Nephron (organoid): ENCODE data around the gene CT83.
A peak's percentile ranks its signal among the peaks of the same experiment; 100 is the strongest.

Experiments
- H3K27ac Mint-ChIP-seq, 3 experiments: 2 replicates each; pipeline ENCODE4 v1.8.0; 2020; ENCODE audit warnings: mixed read lengths in 3 of 3, mild to moderate bottlenecking in 2 of 3, moderate library complexity in 1 of 3
- H3K27me3 Mint-ChIP-seq: 2 replicates; pipeline ENCODE4 v1.8.0; 2021; ENCODE audit warnings: low read depth, mild to moderate bottlenecking, moderate library complexity, mixed read lengths
- H3K36me3 Mint-ChIP-seq: 2 replicates; pipeline ENCODE4 v1.8.0; 2020; ENCODE audit warnings: low read depth, mixed read lengths
- H3K4me1 Mint-ChIP-seq: 2 replicates; pipeline ENCODE4 v1.8.0; 2020; ENCODE audit warnings: mixed read lengths
- H3K4me3 Mint-ChIP-seq, 3 experiments: 2 replicates each; pipeline ENCODE4 v1.8.0; 2020; ENCODE audit warnings: mild to moderate bottlenecking in 3 of 3, mixed read lengths in 3 of 3, moderate library complexity in 2 of 3
- H3K9me3 Mint-ChIP-seq: 2 replicates; pipeline ENCODE4 v1.8.0; 2020; ENCODE audit warnings: mixed read lengths
- CTCF ChIP-seq, 3 experiments: fragments of 200-600 bp; sonication (generic); IDR thresholded peaks; one replicate each; pipeline ENCODE4 v1.5.0; 2021; ENCODE audit warnings: antibody characterized with exemption in 3 of 3; ENCODE audit not compliant: unreplicated experiment in 3 of 3

Gene CT83

GRCh38 chrX:116462822-116463221, at the start of gene CT83:
Gene CT83 (minus strand): TSS chrX:116462976. CDS start chrX:116462856, 120 bp downstream.
- peak within 1 kb of the TSS in 1 of 3 experiments; percentile 11 for H3K27ac Mint-ChIP-seq
- no peaks in the 10 kb centered on the region for H3K4me1 Mint-ChIP-seq
- no peaks in the 10 kb centered on the region for H3K9me3 Mint-ChIP-seq
- no peaks in the 10 kb centered on the region for H3K36me3 Mint-ChIP-seq
- H3K27me3 Mint-ChIP-seq: no peaks in the 10 kb centered on the region
- TF ChIP-seq CTCF (IDR thresholded peaks at IDR 0.05; ENCODE audit: unreplicated experiment in 3 of 3): no peak
- no peak within 1 kb of the TSS for H3K4me3 Mint-ChIP-seq

- Mint-ChIP-seq H3K4me3 (no peak overlapping the region), H3K27ac (no peak overlapping the region), H3K36me3 (no peaks in the 10 kb centered on the region), H3K9me3 (no peaks in the 10 kb centered on the region), H3K4me1 (no peaks in the 10 kb centered on the region), H3K27me3 (no peaks in the 10 kb centered on the region)
- no peak for TF ChIP-seq CTCF (IDR thresholded peaks at IDR 0.05; ENCODE audit: unreplicated experiment in 3 of 3)
Observed at GRCh38 chrX:116499780-116500179, 37.0 kb upstream of the CT83 start.

GRCh38 chrX:116493271-116493670, 30.5 kb upstream of the CT83 start:
- Mint-ChIP-seq H3K9me3 (no peaks in the 10 kb centered on the region), H3K27ac (no peak overlapping the region)
- no peak for TF ChIP-seq CTCF (IDR thresholded peaks at IDR 0.05; ENCODE audit: unreplicated experiment in 3 of 3)

GRCh38 chrX:116490104-116490503, 27.3 kb upstream of the CT83 start:
- TF ChIP-seq CTCF (IDR thresholded peaks at IDR 0.05; ENCODE audit: unreplicated experiment in 3 of 3): peak; percentile 39 to 71 (median 48)
- no peaks in the 10 kb centered on the region for H3K36me3 Mint-ChIP-seq
- no peaks in the 10 kb centered on the region for H3K27me3 Mint-ChIP-seq
- H3K4me1 Mint-ChIP-seq: no peaks in the 10 kb centered on the region
- H3K9me3 Mint-ChIP-seq: no peaks in the 10 kb centered on the region
- no peak overlapping the region for H3K4me3 Mint-ChIP-seq
- H3K27ac Mint-ChIP-seq: peak overlapping the region in 2 of 3 experiments; percentile 33 to 64

More at GRCh38 chrX:116493271-116493670, 30.5 kb upstream of the CT83 start:
- Mint-ChIP-seq H3K4me1 (no peaks in the 10 kb centered on the region), H3K4me3 (no peak overlapping the region), H3K27me3 (no peaks in the 10 kb centered on the region), H3K36me3 (no peaks in the 10 kb centered on the region)

GRCh38 chrX:116480059-116480458, 17.3 kb upstream of the CT83 start:
- Mint-ChIP-seq H3K4me1 (no peaks in the 10 kb centered on the region), H3K9me3 (peaks cover 13% of the 10 kb centered on the region), H3K27ac (no peak overlapping the region), H3K27me3 (no peaks in the 10 kb centered on the region), H3K36me3 (no peaks in the 10 kb centered on the region), H3K4me3 (no peak overlapping the region)
- no peak for TF ChIP-seq CTCF (IDR thresholded peaks at IDR 0.05; ENCODE audit: unreplicated experiment in 3 of 3)

- Mint-ChIP-seq H3K27me3 (no peaks in the 10 kb centered on the region), H3K36me3 (no peaks in the 10 kb centered on the region), H3K27ac (peak overlapping the region in 1 of 3 experiments; percentile 61), H3K4me3 (no peak overlapping the region), H3K4me1 (no peaks in the 10 kb centered on the region), H3K9me3 (no peaks in the 10 kb centered on the region)
- TF ChIP-seq CTCF (IDR thresholded peaks at IDR 0.05; ENCODE audit: unreplicated experiment in 3 of 3): no peak
Observed at GRCh38 chrX:116449156-116449555, 13.6 kb downstream of the CT83 start.
